AG04449 (cell line): ENCODE measurements around the gene BRSK2.
A peak's percentile ranks its signal among the peaks of the same experiment; 100 is the strongest.

Experiments
- CTCF ChIA-PET: fragments of 350-600 bp; formaldehyde crosslinking; extraction: SDS; loops from one replicate; lab custom pipeline; 2021; ENCODE audit warnings: antibody characterized with exemption; lab: Yijun Ruan, JAX
- POLR2A ChIA-PET: fragments of 400-600, 350-600 bp; formaldehyde crosslinking; extraction: SDS; loops from one replicate; lab custom pipeline; 2020; ENCODE audit warnings: antibody characterized with exemption, inconsistent platforms; lab: Yijun Ruan, JAX
- DNase-seq: peaks from one replicate; pipeline ENCODE4 v3.0.0-alpha.2; 2010; ENCODE audit warnings: low read depth, low spot score
- H3K4me3 ChIP-seq: 2 replicates; pipeline ENCODE4 v1.5.1; 2011; ENCODE audit warnings: low read depth, mild to moderate bottlenecking, control low read depth, low read length
- TF ChIP-seq, protein P1 (sequence below): IDR thresholded peaks from one replicate; pipeline ENCODE4 v1.5.1; 2011; ENCODE audit warnings: mild to moderate bottlenecking, moderate library complexity, low read length, control low read depth, inconsistent platforms; ENCODE audit not compliant: insufficient read depth; ENCODE audit errors: missing control alignments

The BRSK2 gene

DNA sequence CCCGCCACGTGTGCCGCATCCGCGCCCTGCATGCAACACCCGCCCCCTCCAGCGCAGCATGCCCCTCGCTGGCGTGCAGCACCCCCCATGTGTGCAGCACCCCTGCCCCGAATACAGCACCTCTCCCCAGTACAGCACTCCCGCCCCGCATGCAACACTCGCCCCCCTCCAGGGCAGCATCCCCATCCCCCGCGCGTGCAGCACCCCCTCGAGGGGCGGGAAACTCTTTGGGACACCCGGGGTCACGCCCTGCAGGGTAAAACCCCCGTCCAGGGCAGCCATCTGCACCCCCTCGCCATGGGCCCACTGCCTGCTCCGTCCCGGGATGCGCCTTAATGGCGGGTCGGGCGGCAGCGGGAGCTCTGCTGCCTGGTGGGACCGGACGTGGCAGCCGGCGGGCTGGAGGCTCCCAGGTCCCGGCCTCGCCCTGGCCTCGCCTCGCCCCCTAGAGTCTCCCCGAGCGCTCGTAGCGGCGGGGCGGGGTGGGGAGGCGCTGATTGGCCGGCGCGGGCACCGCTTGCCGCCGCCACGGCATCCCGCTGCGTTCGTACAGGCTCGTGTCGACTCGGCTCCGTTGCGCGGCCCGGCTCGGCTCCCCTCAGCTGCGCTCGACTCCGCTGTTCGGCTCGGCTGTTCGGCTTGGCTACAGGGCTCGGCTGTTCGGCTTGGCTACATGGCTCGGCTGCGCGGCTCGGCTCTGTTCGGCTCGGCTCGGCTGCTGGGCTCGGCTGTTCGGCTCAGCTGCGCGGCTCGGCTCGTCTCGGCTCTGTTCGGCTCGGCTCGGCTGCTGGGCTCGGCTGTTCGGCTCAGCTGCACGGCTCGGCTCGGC is 417 bp upstream of the BRSK2 start:
- H3K4me3 ChIP-seq = peak overlapping the region; percentile 66
- TF ChIP-seq, protein P1, sequence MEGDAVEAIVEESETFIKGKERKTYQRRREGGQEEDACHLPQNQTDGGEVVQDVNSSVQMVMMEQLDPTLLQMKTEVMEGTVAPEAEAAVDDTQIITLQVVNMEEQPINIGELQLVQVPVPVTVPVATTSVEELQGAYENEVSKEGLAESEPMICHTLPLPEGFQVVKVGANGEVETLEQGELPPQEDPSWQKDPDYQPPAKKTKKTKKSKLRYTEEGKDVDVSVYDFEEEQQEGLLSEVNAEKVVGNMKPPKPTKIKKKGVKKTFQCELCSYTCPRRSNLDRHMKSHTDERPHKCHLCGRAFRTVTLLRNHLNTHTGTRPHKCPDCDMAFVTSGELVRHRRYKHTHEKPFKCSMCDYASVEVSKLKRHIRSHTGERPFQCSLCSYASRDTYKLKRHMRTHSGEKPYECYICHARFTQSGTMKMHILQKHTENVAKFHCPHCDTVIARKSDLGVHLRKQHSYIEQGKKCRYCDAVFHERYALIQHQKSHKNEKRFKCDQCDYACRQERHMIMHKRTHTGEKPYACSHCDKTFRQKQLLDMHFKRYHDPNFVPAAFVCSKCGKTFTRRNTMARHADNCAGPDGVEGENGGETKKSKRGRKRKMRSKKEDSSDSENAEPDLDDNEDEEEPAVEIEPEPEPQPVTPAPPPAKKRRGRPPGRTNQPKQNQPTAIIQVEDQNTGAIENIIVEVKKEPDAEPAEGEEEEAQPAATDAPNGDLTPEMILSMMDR = peak; percentile 39
- CTCF ChIA-PET = no interaction called here
- DNase-seq = peak; percentile 55
- POLR2A ChIA-PET = interaction anchor here (0.6 to 1.0 kb wide), 4 partner anchors 8 to 251 kb away, joined by 3 to 7 read pairs (median 4); partner anchors contain the start of gene TOLLIP

GRCh38 chr11:1390569-1391164 is 933 bp downstream of the BRSK2 start:
- ChIA-PET CTCF (no interaction called here), POLR2A (no interaction called here)
- no peak overlapping the region for H3K4me3 ChIP-seq
- no peak for DNase-seq
- TF ChIP-seq, protein P1 = no peak

- no peak overlapping the region for H3K4me3 ChIP-seq
- TF ChIP-seq, protein P1 = no peak
- DNase-seq = no peak
- POLR2A ChIA-PET = no interaction called here
- CTCF ChIA-PET = no interaction called here
Measured at GRCh38 chr11:1391165-1392075, 1.7 kb downstream of the BRSK2 start.

- no peak for DNase-seq
- TF ChIP-seq, protein P1 = no peak
- ChIA-PET POLR2A (no interaction called here), CTCF (no interaction called here)
- H3K4me3 ChIP-seq = no peak overlapping the region
Measured at GRCh38 chr11:1392111-1392510, 2.4 kb downstream of the BRSK2 start.

- POLR2A ChIA-PET = no interaction called here
- H3K4me3 ChIP-seq = no peak overlapping the region
- TF ChIP-seq, protein P1 = no peak
- CTCF ChIA-PET = no interaction called here
- no peak for DNase-seq
Measured at GRCh38 chr11:1392561-1392960, 2.8 kb downstream of the BRSK2 start.
